ENCODE measurements around the gene APOM.

- no peak for TF ChIP-seq CTCF (IDR thresholded peaks at IDR 0.05)
- no peak for TF ChIP-seq POLR2A (IDR thresholded peaks at IDR 0.05)
Measured at GRCh38 chr6:31641370-31641769, 14.3 kb upstream of the APOM start.

Data from testis (tissue), 2 donors.